Naive thymus-derived CD4-positive, alpha-beta T cell (primary cell): ENCODE data around the gene CLASRP. TPM values are rescaled to one million over a fixed set of nuclear protein-coding genes. Genes with fewer than 3 reads are reported as not detected.
"Not testable (repeated sequence)": the region's sequence is repeated elsewhere in the genome, so short reads cannot be mapped to it uniquely, and the experiment has no call there.

Source experiments
- ATAC-seq: fragments of 150-1000 bp; cut with Tn5 transposase; 2 replicates; pipeline ENCODE4 v1.10.0; 2021; ENCODE audit warnings: mild to moderate bottlenecking, moderate library complexity
- CTCF ChIA-PET: fragments of 350-600 bp; sonication (Branson Sonifier 250); formaldehyde crosslinking; loops from one replicate; lab custom pipeline; 2021; ENCODE audit warnings: antibody characterized with exemption; lab: Charles Lee
- POLR2A ChIA-PET: fragments of 350-600 bp; sonication (Branson Sonifier 250); formaldehyde crosslinking; loops from one replicate; lab custom pipeline; 2021; ENCODE audit warnings: antibody characterized with exemption, inconsistent platforms; lab: Charles Lee
- DNase-seq, 9 donors: peaks; one replicate each; pipeline versions ENCODE4 v3.0.0 to v3.0.0-alpha.2; 2020 to 2022; ENCODE audit warnings: mixed read lengths in 1 of 9
- H3K27ac ChIP-seq: one replicate; pipeline ENCODE4 v1.7.0; 2013; ENCODE audit warnings: mild to moderate bottlenecking, low read depth, low read length, moderate library complexity
- H3K27me3 ChIP-seq, 2 donors: one replicate each; pipeline ENCODE4 v1.7.0; 2013; ENCODE audit warnings: low read length in 2 of 2, mild to moderate bottlenecking in 2 of 2, moderate library complexity in 2 of 2; ENCODE audit not compliant: control insufficient read depth in 2 of 2, insufficient read depth in 2 of 2
- H3K36me3 ChIP-seq, 3 experiments: 1 replicate in 2 of 3; 2 replicates in 1 of 3; pipeline ENCODE4 v1.7.0; 2013; ENCODE audit warnings: low read length in 3 of 3, mild to moderate bottlenecking in 3 of 3, moderate library complexity in 1 of 3; ENCODE audit not compliant: insufficient read depth in 3 of 3, control insufficient read depth in 2 of 3
- H3K4me1 ChIP-seq, 2 donors: one replicate each; pipeline ENCODE4 v1.7.0; 2013; ENCODE audit warnings: low read length in 2 of 2, mild to moderate bottlenecking in 2 of 2, moderate library complexity in 1 of 2; ENCODE audit not compliant: control insufficient read depth in 2 of 2, insufficient read depth in 2 of 2
- H3K4me3 ChIP-seq: 2 replicates; pipeline ENCODE4 v1.7.0; 2013; ENCODE audit warnings: mild to moderate bottlenecking, low read length
- H3K9me3 ChIP-seq, 3 experiments: 1 replicate in 2 of 3; 2 replicates in 1 of 3; pipeline ENCODE4 v1.7.0; 2013; ENCODE audit warnings: low read length in 3 of 3; ENCODE audit not compliant: control insufficient read depth in 2 of 3
- H3K27ac Mint-ChIP-seq, 9 donors: one replicate each; pipeline ENCODE4 v1.8.0; 2020 to 2022; ENCODE audit warnings: mixed read lengths in 9 of 9, mild to moderate bottlenecking in 8 of 9, moderate library complexity in 5 of 9, inconsistent platforms in 2 of 9
- H3K27me3 Mint-ChIP-seq, 5 donors: one replicate each; pipeline ENCODE4 v1.8.0; 2021 to 2022; ENCODE audit warnings: mixed read lengths in 5 of 5, mild to moderate bottlenecking in 1 of 5
- H3K36me3 Mint-ChIP-seq, 5 donors: one replicate each; pipeline ENCODE4 v1.8.0; 2020 to 2022; ENCODE audit warnings: mixed read lengths in 5 of 5, mild to moderate bottlenecking in 3 of 5, inconsistent platforms in 1 of 5
- H3K4me1 Mint-ChIP-seq, 7 donors: one replicate each; pipeline ENCODE4 v1.8.0; 2020 to 2022; ENCODE audit warnings: mixed read lengths in 7 of 7, mild to moderate bottlenecking in 3 of 7, inconsistent platforms in 1 of 7
- H3K4me3 Mint-ChIP-seq, 10 donors: one replicate each; pipeline ENCODE4 v1.8.0; 2020 to 2022; ENCODE audit warnings: mild to moderate bottlenecking in 10 of 10, mixed read lengths in 10 of 10, moderate library complexity in 6 of 10, inconsistent platforms in 2 of 10
- H3K9me3 Mint-ChIP-seq, 11 donors: one replicate each; pipeline ENCODE4 v1.8.0; 2020 to 2022; ENCODE audit warnings: mixed read lengths in 11 of 11, mild to moderate bottlenecking in 4 of 11, inconsistent platforms in 1 of 11, moderate library complexity in 1 of 11
- intact Hi-C, 2 donors: fragments of 100-400 bp; cut with micrococcal nuclease; formaldehyde crosslinking; loops; one replicate each; pipeline ENCODE4 v1.15.1; 2023
- polyA plus RNA-seq, 2 donors: library from polyadenylated mRNA; unstranded; fragments of 300-500 nt; fragmentation: Illumina TruSeq; gene quantifications; one replicate each; pipeline ENCODE4 v1.2.3, GENCODE V29; 2021
- total RNA-seq, 6 experiments: library from RNA in 5 of 6; stranded (reverse) in 5 of 6; gene quantifications; 1 replicate in 5 of 6; 2 replicates in 1 of 6; pipeline ENCODE4 v1.2.3 and lab custom pipeline; 2021 to 2026

CLASRP gene
- total and polyA plus RNA-seq, 7 experiments from 2014 or later = 3.6 to 185 (median 152) TPM

DNA sequence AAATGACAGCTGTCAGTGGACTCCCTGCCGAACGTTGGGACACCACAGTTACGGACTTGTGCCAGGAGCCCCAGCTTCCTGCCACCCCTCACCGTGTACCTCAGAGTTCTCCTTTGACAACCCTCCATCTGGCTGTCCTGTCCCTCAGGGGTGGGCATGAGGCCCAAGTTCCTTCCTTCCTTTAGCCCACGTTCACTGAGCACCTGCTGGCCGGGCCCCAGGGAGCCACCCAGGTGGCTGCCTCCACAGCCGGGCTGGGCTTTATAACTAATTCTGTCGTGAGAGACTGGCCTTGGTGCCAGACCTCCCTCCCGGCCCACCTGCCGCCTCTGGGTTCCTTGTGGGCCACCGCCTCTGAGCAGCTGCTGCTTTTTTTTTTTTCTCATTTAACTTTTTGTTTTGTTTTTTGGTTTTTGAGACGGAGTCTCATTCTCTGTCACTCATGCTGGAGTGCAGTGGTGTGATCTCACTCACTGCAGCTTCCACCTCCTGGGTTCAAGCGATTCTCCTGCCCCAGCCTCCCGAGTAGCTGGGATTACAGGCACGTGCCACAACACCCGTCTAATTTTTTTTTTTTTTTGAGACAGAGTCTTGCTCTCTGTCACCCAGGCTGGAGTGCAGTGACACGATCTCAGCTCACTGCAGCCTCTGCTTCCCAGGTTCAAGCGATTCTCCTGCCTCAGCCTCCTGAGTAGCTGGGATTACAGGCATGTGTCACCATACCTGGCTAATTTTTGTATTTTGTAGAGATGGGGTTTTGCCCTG is 79.9 kb downstream of the CLASRP start:
- not testable (repeated sequence) for H3K9me3 Mint-ChIP-seq, DNase-seq, H3K27me3 Mint-ChIP-seq, H3K4me3 ChIP-seq, H3K36me3 ChIP-seq, H3K9me3 ChIP-seq, H3K27me3 ChIP-seq, ATAC-seq, H3K36me3 Mint-ChIP-seq
- H3K4me1 ChIP-seq = peaks cover 9 to 42% of the 10 kb centered on the region in 2 donors
- Mint-ChIP-seq H3K4me1 (peaks cover 30 to 87% (median 66%) of the 10 kb centered on the region in 7 donors), H3K4me3 (peak overlapping the region; percentile 37 to 85 (median 78)), H3K27ac (peak overlapping the region in 8 of 9 donors; percentile 56 to 88 (median 70))
- intact Hi-C loops = loop anchor here in 1 of 2 donors (1.0 kb wide), 1 partner anchor 15 kb away; no protein-coding TSS in a partner anchor
- POLR2A ChIA-PET = interaction anchor here (0.7 to 0.9 kb wide), 2 partner anchors 15 to 16 kb away, joined by 3 read pairs; no protein-coding TSS in a partner anchor
- CTCF ChIA-PET = interaction anchor here (0.7 to 1.5 kb wide), 4 partner anchors 8 to 75 kb away, joined by 3 to 6 read pairs (median 4); no protein-coding TSS in a partner anchor
- peak overlapping the region; percentile 31 for H3K27ac ChIP-seq

DNA sequence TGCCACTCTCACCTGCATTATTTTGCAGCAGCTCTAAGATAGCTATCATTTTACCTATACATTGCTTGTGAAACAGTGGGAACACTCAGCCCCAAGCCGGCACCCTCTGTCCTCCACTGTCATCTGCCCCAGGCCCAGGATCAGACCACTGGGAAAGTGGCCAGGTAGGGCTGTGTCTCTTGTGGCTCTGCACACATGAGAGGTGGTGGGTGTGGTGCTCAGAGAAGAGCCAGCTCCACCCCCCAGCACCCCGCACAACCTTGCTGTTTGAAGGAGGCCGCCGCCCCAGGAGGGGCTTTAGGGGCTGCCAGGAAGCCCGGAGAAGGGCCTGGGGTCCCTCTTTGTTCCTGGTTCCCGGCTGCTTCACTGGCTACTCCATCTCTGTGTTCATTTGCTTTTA is 80.7 kb downstream of the CLASRP start:
- intact Hi-C loops = no loop called here
- peaks cover 30 to 86% (median 72%) of the 10 kb centered on the region in 7 donors for H3K4me1 Mint-ChIP-seq

More for the DNA sequence above, 80.7 kb downstream of the CLASRP start:
- H3K9me3 ChIP-seq = no peaks in the 10 kb centered on the region
- ATAC-seq (no peak), DNase-seq (no peak)
- no peaks in the 10 kb centered on the region for H3K36me3 ChIP-seq
- H3K4me3 ChIP-seq = no peak overlapping the region
- POLR2A ChIA-PET = interaction anchor here (0.9 kb wide), 1 partner anchor 16 kb away, joined by 3 read pairs; no protein-coding TSS in a partner anchor
- peak overlapping the region in 7 of 10 donors; percentile 21 to 85 (median 79) for H3K4me3 Mint-ChIP-seq
- H3K27me3 ChIP-seq = no peaks in the 10 kb centered on the region
- peaks cover 9 to 42% of the 10 kb centered on the region in 2 donors for H3K4me1 ChIP-seq
- CTCF ChIA-PET = interaction anchor here (0.7 kb wide), 1 partner anchor 75 kb away, joined by 3 read pairs; no protein-coding TSS in a partner anchor
- H3K27ac Mint-ChIP-seq = peak overlapping the region in 3 of 9 donors; percentile 65 to 77 (median 68)
- H3K9me3 Mint-ChIP-seq = no peaks in the 10 kb centered on the region
- H3K36me3 Mint-ChIP-seq = peaks cover 0 to 3% (median 0%) of the 10 kb centered on the region in 5 donors
- no peak overlapping the region for H3K27ac ChIP-seq
- no peaks in the 10 kb centered on the region for H3K27me3 Mint-ChIP-seq

Other genes with a start within 250 kb of the CLASRP start
- gene BCAM, start 229.9 kb upstream of the CLASRP start, total RNA-seq = under 1 TPM in 1 of 5 experiments, not detected in 4; 0.42 TPM
- gene BCAM, start 229.9 kb upstream of the CLASRP start, polyA plus RNA-seq = not detected
- 1 to 10 TPM in 3 of 5 experiments, under 1 TPM in 2; 0.17 to 9.2 (median 1.2) TPM for gene NECTIN2, start 192.7 kb upstream of the CLASRP start, total RNA-seq
- gene NECTIN2, start 192.7 kb upstream of the CLASRP start, polyA plus RNA-seq = under 1 TPM in 1 of 2 donors, not detected in 1; 0.16 TPM
- gene TOMM40, start 147.8 kb upstream of the CLASRP start, total RNA-seq = 10 to 100 TPM; 26.3 to 73.3 (median 37.5) TPM
- 10 to 100 TPM; 26.5 to 44.8 TPM for gene TOMM40, start 147.8 kb upstream of the CLASRP start, polyA plus RNA-seq
- gene APOE, start 133.2 kb upstream of the CLASRP start, total RNA-seq = 1 to 10 TPM in 4 of 5 experiments, under 1 TPM in 1; 0.41 to 7.9 (median 4.0) TPM
- gene APOE, start 133.2 kb upstream of the CLASRP start, polyA plus RNA-seq = not detected
- gene APOC1, start 124.4 kb upstream of the CLASRP start, total RNA-seq = 1 to 10 TPM in 2 of 5 experiments, not detected in 3; 1.7 to 5.2 TPM
- not detected for gene APOC1, start 124.4 kb upstream of the CLASRP start, polyA plus RNA-seq
- gene APOC4, start 96.8 kb upstream of the CLASRP start, total RNA-seq = not detected
- not detected for gene APOC4, start 96.8 kb upstream of the CLASRP start, polyA plus RNA-seq
- 1 to 10 TPM in 1 of 5 experiments, not detected in 4; 1.7 TPM for gene APOC2, start 93.0 kb upstream of the CLASRP start, total RNA-seq
- gene APOC2, start 93.0 kb upstream of the CLASRP start, polyA plus RNA-seq = not detected
- 10 to 100 TPM; 68.4 to 83.3 (median 76.8) TPM for gene CLPTM1, start 83.7 kb upstream of the CLASRP start, total RNA-seq
- 10 to 100 TPM; 11.7 to 25.6 TPM for gene CLPTM1, start 83.7 kb upstream of the CLASRP start, polyA plus RNA-seq
- 10 to 100 TPM; 30.7 to 87.3 (median 71.3) TPM for gene RELB, start 37.6 kb upstream of the CLASRP start, total RNA-seq
- 10 to 100 TPM; 13.4 to 14.7 TPM for gene RELB, start 37.6 kb upstream of the CLASRP start, polyA plus RNA-seq
- gene ZNF296, start 37.4 kb downstream of the CLASRP start, total RNA-seq = 1 to 10 TPM in 3 of 5 experiments, under 1 TPM in 2; 0.57 to 3.6 (median 2.2) TPM
- gene ZNF296, start 37.4 kb downstream of the CLASRP start, polyA plus RNA-seq = 1 to 10 TPM; 1.1 to 1.2 TPM
- gene GEMIN7, start 40.2 kb downstream of the CLASRP start, total RNA-seq = 10 to 100 TPM in 4 of 5 experiments, 1 to 10 TPM in 1; 4.9 to 31.6 (median 16.6) TPM
- gene GEMIN7, start 40.2 kb downstream of the CLASRP start, polyA plus RNA-seq = 10 to 100 TPM; 46.3 to 65.5 TPM
- 10 to 100 TPM; 20.0 to 28.3 (median 21.9) TPM for gene PPP1R37, start 54.1 kb downstream of the CLASRP start, total RNA-seq
- gene PPP1R37, start 54.1 kb downstream of the CLASRP start, polyA plus RNA-seq = 1 to 10 TPM; 1.4 to 1.5 TPM
- gene NKPD1, start 121.9 kb downstream of the CLASRP start, total RNA-seq = 1 to 10 TPM in 1 of 5 experiments, under 1 TPM in 4; 0.07 to 1.2 (median 0.73) TPM
- gene NKPD1, start 121.9 kb downstream of the CLASRP start, polyA plus RNA-seq = under 1 TPM; 0.41 to 0.60 TPM
- gene TRAPPC6A, start 139.2 kb downstream of the CLASRP start, total RNA-seq = 10 to 100 TPM; 44.6 to 61.9 (median 53.0) TPM
- gene TRAPPC6A, start 139.2 kb downstream of the CLASRP start, polyA plus RNA-seq = 100 to 1,000 TPM; 173 to 174 TPM
- 10 to 100 TPM; 13.7 to 24.9 (median 15.4) TPM for gene BLOC1S3, start 139.7 kb downstream of the CLASRP start, total RNA-seq
- gene BLOC1S3, start 139.7 kb downstream of the CLASRP start, polyA plus RNA-seq = 10 to 100 TPM in 1 of 2 donors, 1 to 10 TPM in 1; 6.9 to 17.4 TPM
- gene EXOC3L2, start 206.4 kb downstream of the CLASRP start, total RNA-seq = not detected
- not detected for gene EXOC3L2, start 206.4 kb downstream of the CLASRP start, polyA plus RNA-seq
- gene MARK4, start 212.2 kb downstream of the CLASRP start, total RNA-seq = 10 to 100 TPM; 22.4 to 39.2 (median 25.5) TPM
- under 1 TPM; 0.70 to 0.74 TPM for gene MARK4, start 212.2 kb downstream of the CLASRP start, polyA plus RNA-seq